Measurements from ENCODE around the gene FRMD4A.

Gene FRMD4A

GRCh38 chr10:14039968-14040668, 290.6 kb downstream of the FRMD4A start:
- no peak overlapping the region for H3K27ac ChIP-seq
- no peak for TF ChIP-seq CTCF (IDR thresholded peaks at IDR 0.05)
- no peak for TF ChIP-seq ZFX (IDR thresholded peaks at IDR 0.05; ENCODE audit: borderline replicate concordance)

- TF ChIP-seq ZFX (IDR thresholded peaks at IDR 0.05; ENCODE audit: borderline replicate concordance) = no peak
- H3K27ac ChIP-seq = no peak overlapping the region
These were observed 294.5 kb downstream of the FRMD4A start for GRCh38 chr10:14036233-14036632.

GRCh38 chr10:14035506-14035905, 295.2 kb downstream of the FRMD4A start:
- TF ChIP-seq ZFX (IDR thresholded peaks at IDR 0.05; ENCODE audit: borderline replicate concordance) = no peak
- no peak for TF ChIP-seq CTCF (IDR thresholded peaks at IDR 0.05)
- no peak overlapping the region for H3K27ac ChIP-seq

GRCh38 chr10:14032406-14032998, 298.2 kb downstream of the FRMD4A start:
- TF ChIP-seq CTCF (IDR thresholded peaks at IDR 0.05) (peak; percentile 77), ZFX (IDR thresholded peaks at IDR 0.05; ENCODE audit: borderline replicate concordance) (no peak)
- H3K27ac ChIP-seq = no peak overlapping the region

- TF ChIP-seq ZFX (IDR thresholded peaks at IDR 0.05; ENCODE audit: borderline replicate concordance) (no peak), CTCF (IDR thresholded peaks at IDR 0.05) (no peak)
- no peak overlapping the region for H3K27ac ChIP-seq
These were observed 304.4 kb downstream of the FRMD4A start for GRCh38 chr10:14026325-14026724.

- no peak overlapping the region for H3K27ac ChIP-seq
- no peak for TF ChIP-seq ZFX (IDR thresholded peaks at IDR 0.05; ENCODE audit: borderline replicate concordance)
- TF ChIP-seq CTCF (IDR thresholded peaks at IDR 0.05) = no peak
These were observed 305.2 kb downstream of the FRMD4A start for GRCh38 chr10:14025283-14026189.

GRCh38 chr10:14024329-14025202, 306.2 kb downstream of the FRMD4A start:
- H3K27ac ChIP-seq = no peak overlapping the region
- TF ChIP-seq CTCF (IDR thresholded peaks at IDR 0.05) (no peak), ZFX (IDR thresholded peaks at IDR 0.05; ENCODE audit: borderline replicate concordance) (no peak)
